GM23338 (cell line): ENCODE data around the gene ZMYND8. TPM values are rescaled to one million over a fixed set of nuclear protein-coding genes. Genes with fewer than 3 reads are reported as not detected.

Experiments
- ATAC-seq: fragments of 200-7000 bp; cut with Tn5 transposase; 3 replicates; pipeline ENCODE4 v1.9.1; 2020
- DNase-seq: peaks from one replicate; pipeline ENCODE4 v3.0.0-alpha.2; 2015; ENCODE audit warnings: low spot score
- H2AFZ ChIP-seq: fragments of 200-600 bp; sonication (generic); 2 replicates; pipeline ENCODE4 v1.8.0; 2016; ENCODE audit warnings: antibody characterized with exemption, mild to moderate bottlenecking, moderate library complexity
- H3F3A ChIP-seq: fragments of 200-600 bp; sonication (generic); replicated peaks from 2 replicates; pipeline ENCODE4 v1.8.0; 2017; ENCODE audit warnings: antibody characterized with exemption, mixed run types, low read depth
- H3K27ac ChIP-seq: fragments of 200-600 bp; sonication (generic); 2 replicates; pipeline ENCODE4 v1.6.1; 2016; ENCODE audit warnings: low read depth
- H3K27me3 ChIP-seq: fragments of 200-600 bp; sonication (generic); 2 replicates; pipeline ENCODE4 v1.8.0; 2016; ENCODE audit warnings: mild to moderate bottlenecking, mixed run types, moderate library complexity; ENCODE audit not compliant: insufficient read depth
- H3K36me3 ChIP-seq: fragments of 200-600 bp; sonication (generic); 2 replicates; pipeline ENCODE4 v1.8.0; 2016; ENCODE audit warnings: mild to moderate bottlenecking; ENCODE audit not compliant: insufficient read depth
- H3K4me1 ChIP-seq: fragments of 200-600 bp; sonication (generic); 2 replicates; pipeline ENCODE4 v1.8.0; 2016; ENCODE audit warnings: mild to moderate bottlenecking, moderate library complexity; ENCODE audit not compliant: insufficient read depth
- H3K4me2 ChIP-seq: fragments of 200-600 bp; sonication (generic); 2 replicates; pipeline ENCODE4 v1.7.1; 2017; ENCODE audit warnings: mixed run types
- H3K4me3 ChIP-seq: fragments of 200-600 bp; sonication (generic); 2 replicates; pipeline ENCODE4 v1.6.1; 2016; ENCODE audit warnings: mixed run types
- H3K79me2 ChIP-seq: fragments of 200-600 bp; sonication (generic); replicated peaks from 2 replicates; pipeline ENCODE4 v1.8.0; 2017; ENCODE audit warnings: mild to moderate bottlenecking; ENCODE audit not compliant: insufficient read depth
- H3K9me2 ChIP-seq: fragments of 200-600 bp; sonication (generic); 2 replicates; pipeline ENCODE4 v1.8.0; 2017; ENCODE audit not compliant: insufficient read depth
- H4K20me1 ChIP-seq: fragments of 200-600 bp; sonication (generic); replicated peaks from 2 replicates; pipeline ENCODE4 v1.8.0; 2017; ENCODE audit warnings: mild to moderate bottlenecking; ENCODE audit not compliant: insufficient read depth
- H3K27ac Mint-ChIP-seq: 2 replicates; pipeline ENCODE4 v1.8.0; 2020; ENCODE audit warnings: inconsistent platforms, mild to moderate bottlenecking, moderate library complexity, mixed read lengths
- H3K27me3 Mint-ChIP-seq: 3 replicates; pipeline ENCODE4 v1.8.0; 2022; ENCODE audit warnings: low read depth, mild to moderate bottlenecking, moderate library complexity, mixed read lengths, inconsistent platforms; ENCODE audit not compliant: insufficient read depth, poor library complexity
- H3K36me3 Mint-ChIP-seq: 3 replicates; pipeline ENCODE4 v1.8.0; 2021; ENCODE audit warnings: low read depth, mild to moderate bottlenecking, inconsistent platforms, moderate library complexity, mixed read lengths
- H3K4me1 Mint-ChIP-seq: 3 replicates; pipeline ENCODE4 v1.8.0; 2020; ENCODE audit warnings: mild to moderate bottlenecking, inconsistent platforms, mixed read lengths
- H3K4me3 Mint-ChIP-seq: 3 replicates; pipeline ENCODE4 v1.8.0; 2021; ENCODE audit warnings: moderate library complexity, mild to moderate bottlenecking, inconsistent platforms, mixed read lengths
- H3K9me3 Mint-ChIP-seq: 3 replicates; pipeline ENCODE4 v1.8.0; 2020; ENCODE audit warnings: moderate library complexity, mild to moderate bottlenecking, inconsistent platforms, mixed read lengths
- CREB1 ChIP-seq: fragments of 250-450 bp; sonication (Bioruptor Pico); IDR thresholded peaks from 2 replicates; pipeline ENCODE4 v1.5.0; 2020; ENCODE audit warnings: low read depth, mild to moderate bottlenecking, moderate library complexity
- CTCF ChIP-seq, 2 experiments: fragments of 200-600 bp in 1 of 2; sonication (generic) in 1 of 2; conservative IDR thresholded peaks; 2 replicates each; pipeline versions ENCODE4 v1.5.1 to v1.6.1; 2016 to 2017; ENCODE audit warnings: antibody characterized with exemption in 2 of 2, low read depth in 2 of 2, mild to moderate bottlenecking in 2 of 2, moderate library complexity in 1 of 2
- ETS1 ChIP-seq: IDR thresholded peaks from 2 replicates; pipeline ENCODE4 v1.6.1; 2016; ENCODE audit warnings: antibody characterized with exemption
- EZH2 ChIP-seq: fragments of 200-600 bp; sonication (generic); IDR thresholded peaks from one replicate; pipeline ENCODE4 v1.8.0; 2017; ENCODE audit warnings: antibody characterized with exemption, mild to moderate bottlenecking, low read depth; ENCODE audit not compliant: unreplicated experiment
- JUNB ChIP-seq: IDR thresholded peaks from one replicate; pipeline ENCODE4 v1.6.1; 2016; ENCODE audit warnings: antibody characterized with exemption; ENCODE audit not compliant: unreplicated experiment
- STAT1 ChIP-seq: IDR thresholded peaks from one replicate; pipeline ENCODE4 v1.6.1; 2016; ENCODE audit warnings: antibody characterized with exemption; ENCODE audit not compliant: unreplicated experiment
- ZNF114 ChIP-seq: fragments of 250-450 bp; sonication (Bioruptor Pico); IDR thresholded peaks from 2 replicates; pipeline ENCODE4 v1.5.0; 2020; ENCODE audit warnings: mild to moderate bottlenecking, moderate library complexity
- ZNF462 ChIP-seq: fragments of 250-450 bp; sonication (Bioruptor Pico); IDR thresholded peaks from 2 replicates; pipeline ENCODE4 v1.5.0; 2020; ENCODE audit warnings: mild to moderate bottlenecking, moderate library complexity
- polyA plus RNA-seq: library from polyadenylated mRNA; unstranded; fragments of >200 nt; fragmentation: Nextera tagmentation; extraction: Ambion mirVana; gene quantifications from 2 replicates; pipeline ENCODE4 v1.2.1, GENCODE V29; 2016
- total RNA-seq: library from RNA; depleted of rRNA; stranded (reverse); fragments of >200 nt; shearing (Covaris generic); gene quantifications from 2 replicates; pipeline ENCODE4 v1.2.3, GENCODE V29; 2014

The ZMYND8 gene
- total and polyA plus RNA-seq, 2 experiments from 2014 or later: 70.9 to 128 TPM

GRCh38 chr20:47213966-47214365, 142.5 kb downstream of the ZMYND8 start:
- Histone ChIP-seq H4K20me1 (no peaks in the 10 kb centered on the region; the same call in none of the 2 replicates), H3K27me3 (no peaks in the 10 kb centered on the region), H3K27ac (no peak overlapping the region), H2AFZ (no peak overlapping the region), H3K36me3 (peaks cover 60% of the 10 kb centered on the region), H3K4me1 (no peaks in the 10 kb centered on the region), H3F3A (peaks cover 15% of the 10 kb centered on the region; the same call in 1 of the 2 replicates), H3K79me2 (peaks cover 53% of the 10 kb centered on the region), H3K9me2 (no peaks in the 10 kb centered on the region), H3K4me3 (no peak overlapping the region), H3K4me2 (no peak overlapping the region)
- Mint-ChIP-seq H3K9me3 (no peaks in the 10 kb centered on the region), H3K27me3 (peaks cover 5% of the 10 kb centered on the region), H3K4me3 (no peak overlapping the region), H3K36me3 (peaks cover 46% of the 10 kb centered on the region), H3K27ac (no peak overlapping the region), H3K4me1 (peaks cover 4% of the 10 kb centered on the region; the same call in 2 of the 3 replicates)
- no peak for ATAC-seq
- no peak for TF ChIP-seq ETS1
- no peak for TF ChIP-seq CTCF (conservative IDR thresholded peaks at IDR 0.05; ENCODE audit: low read depth in 2 of 2)
- TF ChIP-seq EZH2: no peak
- TF ChIP-seq CREB1 (CRISPR knock-in tag): no peak
- no peak for TF ChIP-seq JUNB
- no peak for TF ChIP-seq STAT1
- no peak for TF ChIP-seq ZNF114 (CRISPR knock-in tag)
- TF ChIP-seq ZNF462 (CRISPR knock-in tag): no peak
- no peak for DNase-seq
